GM12878 (cell line): ENCODE results near the gene MBD5.

ENCODE experiments used
- BRCA1 ChIP-seq: IDR thresholded peaks from 2 replicates; pipeline ENCODE4 v1.6.1; 2011; ENCODE audit warnings: low read depth, low read length, improper control_type of control experiment
- CBX5 ChIP-seq: sonication (generic); IDR thresholded peaks from 2 replicates; pipeline ENCODE4 v1.6.1; 2016; ENCODE audit warnings: low read depth, moderate library complexity, mild to moderate bottlenecking, inconsistent platforms
- EP300 ChIP-seq, 2 experiments: fragments of 150-350 bp in 1 of 2; IDR thresholded peaks; 2 replicates each; pipeline ENCODE4 v1.6.1; 2011 to 2012; ENCODE audit warnings: low read depth in 2 of 2, low read length in 2 of 2, borderline replicate concordance in 1 of 2, improper control_type of control experiment in 1 of 2, inconsistent platforms in 1 of 2; ENCODE audit not compliant: control insufficient read depth in 1 of 2
- HCFC1 ChIP-seq: fragments of 150-350 bp; IDR thresholded peaks from 2 replicates; pipeline ENCODE4 v1.6.1; 2014; ENCODE audit warnings: low read length
- HSF1 ChIP-seq: fragments of 150-350 bp; IDR thresholded peaks from 2 replicates; pipeline ENCODE4 v1.6.1; 2014; ENCODE audit warnings: mild to moderate bottlenecking, low read depth, low read length
- MEF2B ChIP-seq: fragments of 450-650 bp; IDR thresholded peaks from 2 replicates; pipeline ENCODE4 v1.6.1; 2018; ENCODE audit warnings: mild to moderate bottlenecking, moderate library complexity; ENCODE audit not compliant: partially characterized antibody, poor library complexity, severe bottlenecking
- POLR2A ChIP-seq: IDR thresholded peaks from 2 replicates; pipeline ENCODE4 v1.6.1; 2011; ENCODE audit warnings: low read depth, mild to moderate bottlenecking, low read length
- RBBP5 ChIP-seq: fragments of 200-600 bp; sonication (generic); conservative IDR thresholded peaks from 2 replicates; pipeline ENCODE4 v1.6.1; 2016
- SP1 ChIP-seq: IDR thresholded peaks from one replicate; pipeline ENCODE4 v1.6.1; 2011; ENCODE audit warnings: low read depth, low read length
- SPI1 ChIP-seq: IDR thresholded peaks from 2 replicates; pipeline ENCODE4 v1.6.1; 2011; ENCODE audit warnings: low read depth, mild to moderate bottlenecking, low read length, moderate library complexity, borderline replicate concordance; ENCODE audit not compliant: insufficient read depth
- SUZ12 ChIP-seq: fragments of 200-600 bp; sonication (generic); IDR thresholded peaks from one replicate; pipeline ENCODE4 v1.6.1; 2018; ENCODE audit warnings: antibody characterized with exemption, mild to moderate bottlenecking; ENCODE audit not compliant: unreplicated experiment
- TF ChIP-seq, protein P1 (sequence below), 3 experiments: IDR thresholded peaks in 2 of 3; conservative IDR thresholded peaks in 1 of 3; 2 replicates each; pipeline ENCODE4 v1.5.1; 2011; ENCODE audit warnings: low read depth in 3 of 3, low read length in 3 of 3, mild to moderate bottlenecking in 3 of 3, control low read depth in 2 of 3, moderate library complexity in 2 of 3, inconsistent platforms in 1 of 3, mixed read lengths in 1 of 3; ENCODE audit not compliant: control insufficient read depth in 2 of 3, insufficient read depth in 1 of 3; ENCODE audit errors: extremely low read depth in 1 of 3

DNA sequence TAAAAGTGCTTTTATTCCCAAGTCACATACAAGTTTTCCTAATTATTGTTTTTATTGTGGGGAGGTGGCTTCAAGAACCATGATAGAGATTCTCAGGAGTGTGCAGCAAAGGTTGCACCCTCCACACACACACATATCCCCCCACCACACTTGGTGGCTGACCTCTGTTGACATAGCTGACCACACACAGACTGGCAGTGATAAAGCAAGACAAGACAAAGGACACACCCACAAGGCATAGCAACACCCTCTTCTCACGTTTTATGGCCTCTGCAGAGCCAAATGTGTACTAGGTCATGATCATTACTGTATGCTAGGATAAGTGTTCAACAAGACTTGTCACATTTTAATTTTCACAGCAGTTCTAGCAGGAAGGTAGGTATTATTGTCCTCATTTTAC, 480.7 kb downstream of the MBD5 start:
- TF ChIP-seq RBBP5, result no peak
- TF ChIP-seq, protein P1, sequence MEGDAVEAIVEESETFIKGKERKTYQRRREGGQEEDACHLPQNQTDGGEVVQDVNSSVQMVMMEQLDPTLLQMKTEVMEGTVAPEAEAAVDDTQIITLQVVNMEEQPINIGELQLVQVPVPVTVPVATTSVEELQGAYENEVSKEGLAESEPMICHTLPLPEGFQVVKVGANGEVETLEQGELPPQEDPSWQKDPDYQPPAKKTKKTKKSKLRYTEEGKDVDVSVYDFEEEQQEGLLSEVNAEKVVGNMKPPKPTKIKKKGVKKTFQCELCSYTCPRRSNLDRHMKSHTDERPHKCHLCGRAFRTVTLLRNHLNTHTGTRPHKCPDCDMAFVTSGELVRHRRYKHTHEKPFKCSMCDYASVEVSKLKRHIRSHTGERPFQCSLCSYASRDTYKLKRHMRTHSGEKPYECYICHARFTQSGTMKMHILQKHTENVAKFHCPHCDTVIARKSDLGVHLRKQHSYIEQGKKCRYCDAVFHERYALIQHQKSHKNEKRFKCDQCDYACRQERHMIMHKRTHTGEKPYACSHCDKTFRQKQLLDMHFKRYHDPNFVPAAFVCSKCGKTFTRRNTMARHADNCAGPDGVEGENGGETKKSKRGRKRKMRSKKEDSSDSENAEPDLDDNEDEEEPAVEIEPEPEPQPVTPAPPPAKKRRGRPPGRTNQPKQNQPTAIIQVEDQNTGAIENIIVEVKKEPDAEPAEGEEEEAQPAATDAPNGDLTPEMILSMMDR (IDR thresholded peaks at IDR 0.05 in 2 of 3, conservative IDR thresholded peaks at IDR 0.05 in 1 of 3; ENCODE audit: control insufficient read depth in 2 of 3, extremely low read depth in 1 of 3, insufficient read depth in 1 of 3, low read depth in 3 of 3, low read length in 3 of 3), result no peak
- no peak for TF ChIP-seq MEF2B
- no peak for TF ChIP-seq CBX5
- TF ChIP-seq HSF1, result no peak
- no peak for TF ChIP-seq EP300 (IDR thresholded peaks at IDR 0.05; ENCODE audit: borderline replicate concordance in 1 of 2, control insufficient read depth in 1 of 2, low read depth in 2 of 2, low read length in 2 of 2)
- TF ChIP-seq SP1, result no peak
- TF ChIP-seq SUZ12, result no peak
- no peak for TF ChIP-seq HCFC1
- no peak for TF ChIP-seq POLR2A
- no peak for TF ChIP-seq SPI1
- TF ChIP-seq BRCA1, result no peak
